GM12878 (cell line): ENCODE data around the gene SNRPD3. TPM values are rescaled to one million over a fixed set of nuclear protein-coding genes. Genes with fewer than 3 reads are reported as not detected.

ENCODE experiments used
- ATAC-seq: fragments of 200-7000 bp; cut with Tn5 transposase; 3 replicates; pipeline ENCODE4 v1.9.1; 2020; ENCODE audit warnings: mild to moderate bottlenecking, moderate library complexity
- BruUV-seq: library from RNA; stranded (reverse); fragments of 400-500 nt; replicated peaks from 2 replicates; lab custom pipeline; 2021; lab: Mats Ljungman, UMichigan
- CTCF ChIA-PET: fragments of 300-600 bp; sonication (Branson Sonifier 250); formaldehyde crosslinking; extraction: SDS; loops from one replicate; lab custom pipeline; 2021; ENCODE audit warnings: inconsistent platforms; lab: Yijun Ruan, JAX
- POLR2A ChIA-PET: fragments of 350-600 bp; formaldehyde crosslinking; extraction: SDS; loops from one replicate; lab custom pipeline; 2021; ENCODE audit warnings: inconsistent platforms; lab: Charles Lee
- RAD21 ChIA-PET: fragments of 300-600 bp; sonication (Branson Sonifier 250); formaldehyde crosslinking; loops from one replicate; lab custom pipeline; 2023; ENCODE audit warnings: antibody characterized with exemption; ENCODE audit not compliant: unreplicated experiment; lab: Charles Lee
- SMC1A ChIA-PET: fragments of 300-600 bp; sonication (Branson Sonifier 250); formaldehyde crosslinking; loops from one replicate; lab custom pipeline; 2023; ENCODE audit not compliant: unreplicated experiment, uncharacterized antibody; lab: Charles Lee
- DNase-seq: peaks from one replicate; pipeline ENCODE4 v3.0.0-alpha.2; 2011; ENCODE audit warnings: low read depth, low spot score
- FAIRE-seq: peaks from 3 replicates; lab custom pipeline; 2011; peaks lifted over from hg19 to GRCh38; lab: Jason Lieb, UNC
- H2AFZ ChIP-seq: 2 replicates; pipeline ENCODE4 v1.6.0; 2011; ENCODE audit warnings: low read depth, low read length, control low read depth; ENCODE audit not compliant: control insufficient read depth
- H3K27ac ChIP-seq: 2 replicates; pipeline ENCODE4 v1.5.1; 2011; ENCODE audit warnings: control low read depth; ENCODE audit not compliant: control insufficient read depth, insufficient read depth
- H3K27me3 ChIP-seq, 2 experiments: replicated peaks in 1 of 2; 2 replicates each; pipeline versions ENCODE4 v1.6.0 to v1.6.1; 2011; ENCODE audit warnings: low read length in 1 of 2; ENCODE audit not compliant: control insufficient read depth in 2 of 2, insufficient read depth in 2 of 2
- H3K36me3 ChIP-seq, 2 experiments: 2 replicates each; pipeline ENCODE4 v1.5.1; 2011; ENCODE audit warnings: low read length in 1 of 2; ENCODE audit not compliant: control insufficient read depth in 2 of 2, insufficient read depth in 2 of 2
- H3K4me1 ChIP-seq: 2 replicates; pipeline ENCODE4 v1.6.1; 2011; ENCODE audit warnings: mild to moderate bottlenecking, low read length, moderate library complexity, mixed read lengths; ENCODE audit not compliant: control insufficient read depth, insufficient read depth
- H3K4me2 ChIP-seq: 2 replicates; pipeline ENCODE4 v1.6.0; 2011; ENCODE audit warnings: control low read depth; ENCODE audit not compliant: control insufficient read depth, insufficient read depth
- H3K4me3 ChIP-seq: fragments of 200-600 bp; sonication (generic); 2 replicates; pipeline ENCODE4 v1.5.1; 2016
- H3K79me2 ChIP-seq: 2 replicates; pipeline ENCODE4 v1.6.0; 2011; ENCODE audit warnings: low read length; ENCODE audit not compliant: control insufficient read depth, insufficient read depth
- H3K9ac ChIP-seq: 2 replicates; pipeline ENCODE4 v1.8.0; 2011; ENCODE audit warnings: low read length, control low read depth, mixed read lengths; ENCODE audit not compliant: control insufficient read depth, insufficient read depth
- H3K9me3 ChIP-seq: replicated peaks from 3 replicates; pipeline ENCODE4 v1.5.1; 2011; ENCODE audit warnings: mild to moderate bottlenecking, low read length; ENCODE audit not compliant: control insufficient read depth, insufficient read depth
- H4K20me1 ChIP-seq: 2 replicates; pipeline ENCODE4 v1.6.0; 2011; ENCODE audit not compliant: control insufficient read depth, insufficient read depth
- EED ChIP-seq: sonication (generic); IDR thresholded peaks from 2 replicates; pipeline ENCODE4 v1.6.1; 2016; ENCODE audit warnings: antibody characterized with exemption, low read depth
- HCFC1 ChIP-seq: fragments of 150-350 bp; IDR thresholded peaks from 2 replicates; pipeline ENCODE4 v1.6.1; 2014; ENCODE audit warnings: low read length
- IKZF1 ChIP-seq: fragments of 450-650 bp; conservative IDR thresholded peaks from 2 replicates; pipeline ENCODE4 v1.6.1; 2017; ENCODE audit warnings: antibody characterized with exemption, mild to moderate bottlenecking
- IKZF2 ChIP-seq, 2 experiments: fragments of 450-650 bp; IDR thresholded peaks; 2 replicates each; pipeline ENCODE4 v1.6.1; 2017; ENCODE audit warnings: mild to moderate bottlenecking in 2 of 2, moderate library complexity in 2 of 2
- SUPT20H ChIP-seq: IDR thresholded peaks from 2 replicates; pipeline ENCODE4 v1.6.1; 2011; ENCODE audit warnings: low read depth, mild to moderate bottlenecking, low read length, moderate library complexity, borderline replicate concordance; ENCODE audit not compliant: control insufficient read depth
- ZNF384 ChIP-seq: IDR thresholded peaks from 2 replicates; pipeline ENCODE4 v1.6.1; 2012; ENCODE audit warnings: low read depth, mild to moderate bottlenecking, low read length, improper control_type of control experiment, borderline replicate concordance
- WGBS: methylation state at CpG from one replicate; pipeline ENCODE4 v1.1.6; 2016; ENCODE audit warnings: low lambda C conversion rate; ENCODE audit not compliant: insufficient replicate concordance, insufficient coverage; ENCODE audit errors: missing lambda C conversion rate; 5-methylcytosine and 5-hydroxymethylcytosine counted together
- in situ Hi-C: fragments of 300-500 bp; cut with MboI; formaldehyde crosslinking; loops from 9 replicates; pipeline ENCODE4 v1.14.3; 2018; ENCODE audit warnings: mixed read lengths
- intact Hi-C: fragments of 100-400 bp; cut with micrococcal nuclease; formaldehyde crosslinking; loops from one replicate; pipeline ENCODE4 v1.14.2; 2022; ENCODE audit not compliant: unreplicated experiment
- polyA plus RNA-seq, 11 experiments: library from polyadenylated mRNA; depleted of rRNA in 4 of 11; unstranded in 6 of 11; stranded (reverse) in 5 of 11; fragments of >200 nt; fragmentation: Nextera tagmentation in 4 of 11; fragmentation: Illumina TruSeq in 1 of 11; extraction: Ambion mirVana in 4 of 11; extraction: Trizol in 1 of 11; gene quantifications; 1 replicate in 1 of 11; 2 replicates in 10 of 11; pipeline versions ENCODE4 v1.2.1 to v1.2.3, GENCODE V29; 2011 to 2016; ENCODE audit warnings: inconsistent platforms in 2 of 11, missing spikeins in 2 of 11, low read depth in 1 of 11
- total RNA-seq, 4 experiments: library from RNA; depleted of rRNA in 3 of 4; stranded (reverse); fragments of >200 nt in 3 of 4; fragmentation: Illumina TruSeq in 1 of 4; extraction: Trizol in 1 of 4; gene quantifications; 2 replicates each; pipeline versions ENCODE4 v1.2.1 to v1.2.3, GENCODE V29; 2013 to 2021
- TF ChIP-seq, protein P1 (sequence below): IDR thresholded peaks from 2 replicates; pipeline ENCODE4 v1.6.1; 2011; ENCODE audit warnings: low read depth, low read length, improper control_type of control experiment, borderline replicate concordance
- TF ChIP-seq, protein P2 (sequence below): fragments of 450-650 bp; IDR thresholded peaks from 2 replicates; pipeline ENCODE4 v1.6.1; 2017; ENCODE audit warnings: low read depth, mild to moderate bottlenecking, moderate library complexity

SNRPD3 gene
- total and polyA plus RNA-seq, 10 of the 15 experiments (the other 5 are each of a cell fraction or from before 2014, with no cell fraction given): 112 to 324 (median 242) TPM

DNA sequence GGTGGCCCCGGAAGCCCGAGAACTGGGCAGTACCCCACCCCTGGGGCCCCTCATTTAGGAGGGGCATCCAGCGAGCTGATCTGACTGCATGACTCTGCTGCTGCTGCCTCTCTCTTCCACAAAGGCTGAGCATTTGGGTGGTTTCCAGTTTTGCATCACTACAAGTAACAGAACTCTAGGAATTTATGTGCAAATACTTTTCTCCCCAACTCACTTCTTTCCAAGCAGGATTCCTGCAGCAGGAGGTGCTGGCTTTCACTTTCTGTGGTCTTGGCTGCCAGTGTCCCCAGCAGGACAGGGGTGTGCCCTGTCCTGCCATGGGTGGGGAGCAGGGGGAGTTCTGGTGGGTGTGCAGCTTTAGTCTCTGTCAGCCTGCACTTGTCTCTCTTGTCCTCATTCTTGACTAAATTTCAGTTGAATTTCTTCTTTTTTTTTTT is 39.5 kb upstream of the SNRPD3 start:
- TF ChIP-seq, protein P1, sequence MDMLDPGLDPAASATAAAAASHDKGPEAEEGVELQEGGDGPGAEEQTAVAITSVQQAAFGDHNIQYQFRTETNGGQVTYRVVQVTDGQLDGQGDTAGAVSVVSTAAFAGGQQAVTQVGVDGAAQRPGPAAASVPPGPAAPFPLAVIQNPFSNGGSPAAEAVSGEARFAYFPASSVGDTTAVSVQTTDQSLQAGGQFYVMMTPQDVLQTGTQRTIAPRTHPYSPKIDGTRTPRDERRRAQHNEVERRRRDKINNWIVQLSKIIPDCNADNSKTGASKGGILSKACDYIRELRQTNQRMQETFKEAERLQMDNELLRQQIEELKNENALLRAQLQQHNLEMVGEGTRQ: no peak
- TF ChIP-seq, protein P2, sequence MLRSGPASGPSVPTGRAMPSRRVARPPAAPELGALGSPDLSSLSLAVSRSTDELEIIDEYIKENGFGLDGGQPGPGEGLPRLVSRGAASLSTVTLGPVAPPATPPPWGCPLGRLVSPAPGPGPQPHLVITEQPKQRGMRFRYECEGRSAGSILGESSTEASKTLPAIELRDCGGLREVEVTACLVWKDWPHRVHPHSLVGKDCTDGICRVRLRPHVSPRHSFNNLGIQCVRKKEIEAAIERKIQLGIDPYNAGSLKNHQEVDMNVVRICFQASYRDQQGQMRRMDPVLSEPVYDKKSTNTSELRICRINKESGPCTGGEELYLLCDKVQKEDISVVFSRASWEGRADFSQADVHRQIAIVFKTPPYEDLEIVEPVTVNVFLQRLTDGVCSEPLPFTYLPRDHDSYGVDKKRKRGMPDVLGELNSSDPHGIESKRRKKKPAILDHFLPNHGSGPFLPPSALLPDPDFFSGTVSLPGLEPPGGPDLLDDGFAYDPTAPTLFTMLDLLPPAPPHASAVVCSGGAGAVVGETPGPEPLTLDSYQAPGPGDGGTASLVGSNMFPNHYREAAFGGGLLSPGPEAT: no peak
- TF ChIP-seq EED (peak; percentile 60), SUPT20H (no peak), ZNF384 (no peak), HCFC1 (no peak), IKZF1 (peak; percentile 23; the same call in 1 of the 2 replicates), IKZF2 (IDR thresholded peaks at IDR 0.05) (no peak)
- SMC1A ChIA-PET: interaction anchor here (0.5 to 2.8 kb wide), 8 partner anchors 10 to 88 kb away, joined by 3 to 19 read pairs (median 6); partner anchors contain the start of gene ADORA2A
- 0% methylated on average over 3 of the region's 3 CpGs for WGBS
- BruUV-seq: no TSS peak
- ATAC-seq (peak; percentile 66), DNase-seq (no peak), FAIRE-seq (peak; percentile 74)
- Histone ChIP-seq H3K79me2 (no peaks in the 10 kb centered on the region), H4K20me1 (no peaks in the 10 kb centered on the region), H3K4me3 (no peak overlapping the region), H3K9ac (no peak overlapping the region), H3K4me2 (peak overlapping the region; percentile 50; the same call in 1 of the 2 replicates), H3K9me3 (no peaks in the 10 kb centered on the region), H3K27ac (no peak overlapping the region; the same call in 1 of the 2 replicates), H3K36me3 (no peaks in the 10 kb centered on the region), H3K27me3 (no peaks in the 10 kb centered on the region), H3K4me1 (peaks cover 41% of the 10 kb centered on the region), H2AFZ (peak overlapping the region; percentile 48; the same call in 1 of the 2 replicates)
- CTCF ChIA-PET: interaction anchor here (0.5 to 5.8 kb wide), 7 partner anchors 9 to 243 kb away, joined by 3 to 39 read pairs (median 4); no protein-coding TSS in a partner anchor
- in situ Hi-C loops (loop anchor here (5.0 kb wide), 1 partner anchor 84 kb away; no protein-coding TSS in a partner anchor), intact Hi-C loops (no loop called here)
- RAD21 ChIA-PET: interaction anchor here (1.2 to 3.3 kb wide), 3 partner anchors 9 to 81 kb away, joined by 5 to 42 read pairs (median 9); no protein-coding TSS in a partner anchor
- POLR2A ChIA-PET: interaction anchor here (0.6 to 3.3 kb wide), 5 partner anchors 10 to 82 kb away, joined by 3 to 28 read pairs (median 16); no protein-coding TSS in a partner anchor
